NCI-H2227 (cell line): ENCODE measurements around the gene MEGF6.

Experiments used
- DNase-seq: peaks from one replicate; lab custom pipeline; 2025; ENCODE audit not compliant: unreplicated experiment; lab: John Stamatoyannopoulos, UW

The MEGF6 gene

DNA sequence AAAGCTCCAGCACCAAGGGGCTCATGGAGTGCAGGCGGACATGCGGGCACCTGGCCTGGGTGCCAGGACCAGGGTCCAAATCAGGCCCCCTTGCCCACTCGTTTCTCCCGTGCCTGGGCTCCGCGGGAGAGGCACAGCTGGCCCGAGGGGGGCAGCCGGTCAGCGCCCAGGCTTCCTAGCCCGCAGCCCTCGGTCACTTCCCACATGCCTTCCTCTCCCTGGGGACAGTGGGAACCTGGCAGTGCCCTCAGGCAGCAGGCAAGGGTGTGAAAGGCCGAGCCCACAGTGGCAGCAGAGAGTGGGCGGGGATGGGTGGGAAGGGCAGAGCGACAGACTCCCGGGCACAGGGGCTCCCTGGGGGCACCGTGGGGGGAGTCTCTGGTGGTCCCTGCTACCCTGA is 69.8 kb downstream of the MEGF6 start:
- no peak for DNase-seq

DNA sequence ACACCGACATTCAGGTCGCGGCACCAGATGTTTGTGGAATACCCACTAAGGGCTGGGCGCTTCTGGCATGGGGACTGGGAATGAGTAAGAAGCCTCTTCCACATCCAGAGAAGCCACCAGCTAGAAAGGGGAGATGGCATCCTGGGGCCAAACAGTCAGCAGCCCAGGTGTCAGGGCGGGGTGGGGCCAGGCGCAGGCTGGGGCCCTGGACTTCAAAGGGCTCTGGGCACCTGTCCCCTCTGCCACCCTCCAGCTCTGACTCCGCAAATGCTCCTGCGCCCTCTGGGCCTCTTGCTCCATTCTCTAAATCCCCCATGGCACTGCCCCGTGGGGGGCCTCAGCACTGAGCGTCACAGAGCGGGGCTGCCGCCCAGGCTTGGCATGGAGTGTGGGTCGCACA is 70.4 kb downstream of the MEGF6 start:
- DNase-seq, result no peak

DNA sequence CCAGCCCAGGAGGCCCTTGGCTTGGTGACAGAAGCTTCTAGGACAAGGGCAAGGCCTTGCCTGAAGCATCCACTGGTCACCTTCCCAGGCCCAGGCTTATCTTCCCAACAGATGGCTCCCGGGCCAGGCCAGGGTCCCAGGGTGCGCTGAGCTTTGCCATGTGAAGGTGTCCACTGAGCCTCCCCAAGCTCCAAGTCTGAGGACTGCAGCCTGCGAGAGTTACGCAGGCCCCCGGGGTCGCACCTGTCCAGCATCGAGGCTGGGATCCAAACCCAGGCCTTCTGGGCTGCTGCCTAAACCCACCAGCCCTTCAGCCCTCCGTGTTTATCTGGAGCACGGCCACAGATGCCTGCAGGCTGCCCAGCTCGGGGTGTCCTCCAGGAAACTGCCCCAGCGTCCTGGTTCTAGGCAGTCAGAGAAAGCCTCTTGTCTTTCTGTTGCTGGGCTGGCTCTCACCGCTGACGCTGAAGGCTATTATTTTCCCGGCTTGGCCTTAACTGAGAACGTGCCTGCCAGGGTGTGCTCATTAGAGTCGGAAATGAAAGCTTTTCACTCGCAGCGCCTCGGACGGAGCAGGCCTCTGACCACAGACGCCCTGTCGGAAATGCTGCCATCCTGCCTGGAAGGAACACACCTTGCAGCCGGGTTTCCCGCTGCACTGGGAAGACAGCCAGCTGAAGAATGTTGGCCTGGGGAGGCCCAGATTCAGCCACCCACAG is 71.4 kb downstream of the MEGF6 start:
- peak; percentile 70 for DNase-seq

DNA sequence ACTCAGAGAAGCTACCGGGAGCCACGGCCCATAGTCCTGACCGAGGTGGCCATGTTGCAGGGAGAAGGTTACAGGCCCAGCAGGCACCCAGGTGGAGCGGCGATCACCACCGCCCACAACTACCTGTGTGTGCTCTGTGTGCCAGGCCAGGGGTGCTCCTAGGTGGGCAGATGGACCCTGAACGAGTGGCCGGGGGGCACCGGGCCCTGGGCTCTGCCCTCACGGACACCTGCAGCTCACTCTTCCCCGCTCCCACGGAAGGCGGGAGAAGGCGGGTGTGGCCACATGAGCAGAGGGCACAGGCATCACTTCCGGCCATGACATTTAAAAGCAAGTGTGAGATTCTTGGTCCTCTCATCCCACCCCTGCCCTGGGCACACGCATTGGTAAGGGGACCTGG is 73.9 kb downstream of the MEGF6 start:
- DNase-seq, result no peak

DNA sequence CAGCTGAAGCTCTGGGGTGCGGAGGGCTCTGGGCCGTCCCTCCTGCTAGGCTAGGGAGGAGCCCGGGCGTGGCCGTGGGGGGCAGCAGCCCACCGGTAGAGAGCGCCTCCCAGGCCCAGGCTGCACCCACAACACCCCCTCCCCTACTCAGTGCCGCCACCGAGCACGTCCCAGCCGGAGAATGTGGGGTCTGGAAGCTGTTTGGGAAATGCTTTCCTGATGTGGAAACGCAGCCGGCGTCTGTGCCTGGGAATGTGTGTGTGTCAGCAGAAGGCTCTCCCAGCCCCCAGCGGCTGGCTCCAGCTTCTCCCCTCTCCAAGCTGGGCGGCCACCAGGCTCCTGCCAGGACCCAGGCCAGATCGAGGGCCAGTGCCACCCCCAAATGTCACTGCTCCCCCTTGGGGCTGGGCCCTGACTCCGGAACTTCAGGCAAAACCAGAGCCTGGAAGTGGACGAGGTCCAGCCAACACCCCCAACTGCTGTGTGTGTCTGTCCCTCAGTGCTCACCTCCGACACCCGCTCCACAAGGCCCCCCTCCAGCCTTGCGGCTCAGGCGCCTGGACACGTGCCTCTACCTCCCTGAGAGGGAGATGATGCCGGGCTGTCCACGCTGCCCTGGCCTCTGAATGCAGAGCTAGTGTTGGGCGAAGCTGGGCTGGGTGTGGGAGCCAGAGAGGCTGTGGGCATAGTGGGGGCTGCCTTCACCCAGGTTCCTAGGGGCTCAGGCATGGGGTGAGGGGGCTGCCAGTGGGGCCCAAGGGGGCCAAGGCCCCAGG is 74.7 kb downstream of the MEGF6 start:
- DNase-seq, result no peak

- no peak for DNase-seq
These were observed 75.6 kb downstream of the MEGF6 start for GRCh38 chr1:3535732-3536131.

GRCh38 chr1:3534803-3535637 is 76.3 kb downstream of the MEGF6 start:
- no peak for DNase-seq

- no peak for DNase-seq
These were observed 78.0 kb downstream of the MEGF6 start for GRCh38 chr1:3533067-3534048.

DNA sequence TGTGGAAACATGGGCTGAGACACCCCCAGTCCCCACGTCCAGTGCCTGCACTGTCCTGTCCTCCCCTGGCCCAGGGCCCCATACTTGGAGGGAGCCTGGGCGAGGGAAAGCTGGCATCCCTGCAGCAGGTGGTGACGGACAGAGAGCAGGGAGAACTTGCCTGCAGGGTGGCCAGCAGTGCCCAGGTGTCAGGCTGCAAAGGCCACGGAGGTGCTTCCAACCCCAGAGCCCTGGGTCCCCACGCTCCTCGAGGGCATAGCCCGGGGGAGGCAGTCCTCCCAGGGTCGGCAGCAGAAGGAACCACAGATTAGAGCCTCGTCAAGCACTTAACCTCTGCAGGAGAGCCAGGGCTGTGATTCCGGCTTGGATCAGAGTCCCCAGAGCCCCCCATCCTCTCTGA is 79.4 kb downstream of the MEGF6 start:
- no peak for DNase-seq

DNA sequence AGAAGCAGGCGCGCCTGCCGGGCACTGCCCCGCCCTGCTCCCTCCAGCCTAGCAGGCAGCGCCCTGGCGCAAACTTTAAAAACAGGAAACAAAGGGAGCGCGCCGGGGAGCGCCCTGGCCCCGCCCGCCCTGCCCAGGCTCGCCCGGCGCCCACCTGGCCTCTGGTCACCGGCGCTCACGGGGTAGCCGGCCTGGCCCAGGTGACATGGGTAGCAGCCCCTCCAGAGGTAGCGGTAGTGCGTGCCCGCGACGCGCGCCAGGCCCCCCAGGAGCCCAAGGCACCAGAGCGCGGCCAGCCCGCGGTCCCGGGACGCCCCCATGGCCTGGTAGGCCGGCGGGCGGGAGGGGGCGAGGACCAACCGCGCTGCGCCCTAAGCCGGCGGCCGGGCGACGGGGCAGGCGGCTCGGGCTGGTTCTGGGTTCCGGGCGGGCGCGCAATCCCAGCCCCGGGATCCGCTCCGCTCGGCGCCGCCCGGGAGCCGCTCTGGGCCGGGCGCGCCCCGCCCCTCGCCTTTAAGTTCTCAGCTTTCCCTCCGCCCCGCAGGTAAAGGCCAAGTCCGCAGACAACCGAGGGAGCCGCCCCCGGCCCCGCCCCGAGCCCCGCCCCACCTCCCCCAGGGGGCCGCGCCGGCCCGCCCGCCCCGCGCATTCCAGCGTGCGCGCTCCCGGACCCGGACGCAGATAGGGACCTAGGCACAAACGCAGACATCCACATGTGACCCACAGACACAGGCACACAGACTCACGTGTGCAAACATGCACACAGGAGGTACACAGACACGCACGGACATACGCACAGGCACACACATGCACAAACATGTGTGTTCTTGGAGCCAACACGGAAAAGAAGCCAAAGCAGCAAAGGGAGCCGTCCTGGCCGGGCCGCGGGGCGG is 80.1 kb downstream of the MEGF6 start:
- DNase-seq, result peak; percentile 81

DNA sequence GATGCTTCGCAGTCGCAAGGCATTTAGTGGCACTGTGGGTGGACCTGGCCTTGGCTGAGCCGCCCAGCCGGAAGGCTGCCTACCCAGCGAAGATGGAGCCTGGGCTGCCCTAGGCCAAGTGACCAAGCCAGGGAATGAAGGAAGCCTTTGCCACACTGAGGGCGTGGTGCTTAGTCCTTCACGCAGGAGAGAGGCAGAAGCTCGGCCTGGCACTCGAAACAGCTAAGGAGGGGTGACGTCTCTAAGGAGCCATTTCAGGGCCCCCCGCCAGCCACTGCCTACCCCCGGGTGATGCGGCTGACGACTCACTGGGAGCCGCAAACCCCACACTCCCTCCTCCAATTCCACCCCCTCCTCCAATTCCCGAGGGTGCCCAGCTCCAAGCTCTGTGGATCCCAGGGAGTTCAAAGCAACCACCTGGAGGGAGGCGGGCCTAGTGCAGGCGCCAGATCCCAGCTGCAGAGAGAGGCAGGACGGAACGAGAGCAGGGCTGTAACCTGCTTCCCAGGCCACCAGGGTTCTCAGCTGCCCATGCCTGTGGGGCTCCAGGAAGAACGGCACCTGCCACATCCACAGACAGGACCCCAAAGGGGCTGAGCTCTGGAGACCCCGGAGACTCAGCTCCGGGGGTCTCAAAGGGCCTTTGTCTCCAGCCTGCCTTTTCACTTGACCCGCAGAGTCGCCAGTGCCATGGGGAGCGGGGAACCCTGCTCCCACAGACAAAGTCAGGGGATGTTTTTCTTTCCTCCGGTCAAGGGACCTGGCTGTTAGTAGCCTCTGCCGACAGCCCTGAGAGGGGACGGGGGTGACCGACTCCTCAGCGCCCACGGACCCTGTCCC is 81.0 kb downstream of the MEGF6 start:
- DNase-seq, result peak; percentile 26

DNA sequence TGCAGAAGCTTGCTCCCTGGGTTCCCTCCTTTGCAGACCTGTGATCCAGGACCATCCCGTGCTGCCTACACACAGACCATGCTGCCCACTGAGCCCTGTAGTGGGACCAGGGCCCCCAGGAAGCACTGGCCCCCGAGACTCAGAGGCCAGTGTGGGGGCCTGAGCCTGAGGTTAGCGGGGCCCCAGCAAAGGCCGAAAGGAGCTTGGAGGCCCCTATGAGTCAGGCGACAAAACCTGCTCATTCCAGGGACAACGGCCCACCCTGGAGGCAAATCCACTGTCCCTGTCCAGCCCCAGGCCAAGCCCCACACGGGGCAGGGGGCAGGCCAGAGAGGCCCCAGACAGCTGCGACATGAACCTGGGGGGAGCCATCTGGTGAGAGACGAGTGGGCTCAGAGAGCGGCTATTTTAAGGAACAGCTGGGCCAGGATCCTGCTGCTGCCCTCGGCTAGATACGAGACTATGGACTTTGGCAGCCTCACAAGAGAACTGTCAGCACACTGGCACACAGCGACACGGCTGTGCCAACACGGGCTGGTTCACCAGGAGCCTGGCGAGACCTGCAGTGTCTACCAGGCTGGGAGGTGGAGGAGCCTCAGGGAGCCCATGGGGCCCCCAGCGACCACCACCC is 82.1 kb downstream of the MEGF6 start:
- no peak for DNase-seq

DNA sequence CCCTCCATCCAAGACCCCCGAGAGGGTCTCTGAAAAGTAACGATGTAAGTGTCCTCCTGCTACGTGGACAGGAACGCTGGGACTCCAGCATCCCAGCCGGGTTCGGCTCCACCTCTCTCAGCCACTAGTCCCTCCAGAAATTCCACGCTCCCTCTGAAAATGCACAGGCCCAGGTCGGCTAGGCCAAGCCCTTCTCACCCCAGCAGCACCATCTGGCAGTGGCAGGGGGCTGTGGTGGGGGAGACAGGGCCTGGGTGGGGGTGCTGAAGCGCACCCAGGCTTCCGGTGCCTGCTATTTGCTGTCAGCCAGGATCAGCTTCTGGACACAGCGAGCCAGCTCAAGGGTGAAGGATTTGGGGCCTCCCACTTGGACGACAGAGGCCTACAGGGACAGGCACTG is 83.5 kb downstream of the MEGF6 start:
- no peak for DNase-seq

- DNase-seq, result no peak
These were observed 85.5 kb downstream of the MEGF6 start for GRCh38 chr1:3525551-3526482.

DNA sequence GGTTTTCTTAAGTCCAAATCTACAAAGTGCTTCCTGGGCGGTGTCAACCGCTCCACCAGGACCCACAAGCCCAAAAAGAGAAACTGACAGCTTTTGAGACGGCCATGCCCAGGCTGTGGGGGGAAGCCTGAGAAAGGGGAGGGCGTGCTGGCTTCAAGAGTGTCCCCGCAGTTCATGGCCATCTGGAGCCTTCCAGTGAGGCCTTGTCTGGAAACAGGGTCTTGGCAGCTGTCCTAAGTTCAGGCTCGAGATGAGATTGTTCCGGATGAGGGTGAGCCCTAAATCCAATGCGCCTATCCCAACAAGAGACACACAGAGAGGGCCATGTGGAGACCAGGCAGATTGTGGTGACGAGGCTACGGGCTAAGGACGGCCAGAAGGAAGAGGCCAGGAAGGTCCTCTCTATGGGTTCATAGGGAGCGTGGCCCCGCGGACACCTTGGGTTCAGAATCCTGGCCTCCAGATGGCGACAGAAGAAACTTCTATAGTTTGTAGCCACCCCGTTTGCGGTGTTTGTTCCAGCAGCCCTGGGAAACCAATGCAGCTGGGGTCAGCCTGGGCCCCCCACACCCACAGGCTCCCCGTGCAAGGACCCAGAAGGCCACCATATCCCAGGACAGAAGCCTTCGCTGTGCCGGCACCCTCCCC is 86.6 kb downstream of the MEGF6 start:
- no peak for DNase-seq

DNA sequence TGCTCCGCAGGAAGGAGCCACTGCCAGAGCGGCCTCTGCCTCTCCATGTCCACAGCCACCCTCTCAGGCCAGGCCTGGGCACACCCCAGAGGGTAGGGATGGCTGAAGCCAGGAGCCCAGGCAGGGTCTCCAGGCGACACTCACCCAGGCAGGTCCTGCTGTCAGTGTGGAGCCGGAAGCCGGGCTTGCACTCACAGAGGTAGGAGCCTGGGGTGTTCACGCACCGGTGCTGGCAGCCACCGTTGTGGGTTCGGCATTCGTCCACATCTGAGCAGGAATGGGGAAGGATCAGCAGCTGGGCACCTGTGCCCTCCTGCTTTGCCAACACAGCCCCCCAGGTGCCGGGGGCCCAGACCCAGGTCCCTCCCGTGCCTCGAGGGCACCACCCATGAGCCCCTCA is 87.3 kb downstream of the MEGF6 start:
- no peak for DNase-seq
